AG04450 (cell line): ENCODE results near the gene PDE7B. TPM values are rescaled to one million over a fixed set of nuclear protein-coding genes. Genes with fewer than 3 reads are reported as not detected.

Experiments used
- CTCF ChIA-PET: fragments of 300-600, 350-600 bp; formaldehyde crosslinking; extraction: SDS; loops from one replicate; lab custom pipeline; 2022; ENCODE audit warnings: antibody characterized with exemption, inconsistent platforms; lab: Charles Lee
- POLR2A ChIA-PET: fragments of 350-600 bp; formaldehyde crosslinking; extraction: SDS; loops from one replicate; lab custom pipeline; 2021; ENCODE audit warnings: antibody characterized with exemption, inconsistent platforms; lab: Yijun Ruan, JAX
- DNase-seq: peaks from one replicate; pipeline ENCODE4 v3.0.0-alpha.2; 2011; ENCODE audit warnings: low read depth, low spot score
- H3K27ac ChIP-seq: one replicate; pipeline ENCODE4 v1.5.1; 2012; ENCODE audit warnings: low read depth, low read length, control low read depth
- H3K27me3 ChIP-seq: one replicate; pipeline ENCODE4 v1.6.0; 2012; ENCODE audit warnings: low read length; ENCODE audit not compliant: control insufficient read depth, insufficient read depth
- H3K4me3 ChIP-seq: 2 replicates; pipeline ENCODE4 v1.5.1; 2011; ENCODE audit warnings: mild to moderate bottlenecking, low read depth, low read length, control low read depth
- H3K9me3 ChIP-seq: 2 replicates; pipeline ENCODE4 v1.5.1; 2012; ENCODE audit warnings: low read length; ENCODE audit not compliant: control insufficient read depth, insufficient read depth
- polyA plus RNA-seq: library from polyadenylated mRNA; depleted of rRNA; stranded (reverse); fragments of >200 nt; gene quantifications from 2 replicates; pipeline ENCODE4 v1.2.3, GENCODE V29; 2011
- TF ChIP-seq, protein P1 (sequence below): IDR thresholded peaks from 2 replicates; pipeline ENCODE4 v1.5.1; 2011; ENCODE audit warnings: low read depth, low read length, control low read depth, inconsistent platforms

Gene PDE7B
- polyA plus RNA-seq, 1 experiment, result 17.4 TPM

DNA sequence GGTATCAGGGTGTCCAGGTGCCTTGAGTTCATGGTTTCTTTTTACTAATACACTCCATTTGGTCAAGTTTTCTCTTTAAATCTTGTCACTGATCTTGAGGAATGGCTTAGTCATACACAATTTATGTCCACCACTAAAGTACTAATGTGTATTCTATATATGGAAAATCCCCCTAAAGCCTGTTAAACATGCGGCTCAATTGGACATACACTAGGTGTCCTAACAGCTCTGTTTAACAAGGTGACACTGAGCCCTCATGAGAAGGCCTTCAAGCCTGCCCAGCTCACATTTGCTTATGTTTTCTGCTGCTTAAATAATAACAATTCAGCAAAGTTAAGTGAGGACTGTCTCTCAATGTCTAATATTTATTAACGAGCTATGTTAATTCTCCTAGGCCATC is 31.5 kb downstream of the PDE7B start:
- Histone ChIP-seq H3K4me3 (no peak overlapping the region), H3K9me3 (no peaks in the 10 kb centered on the region), H3K27ac (no peak overlapping the region), H3K27me3 (no peaks in the 10 kb centered on the region)
- TF ChIP-seq, protein P1, sequence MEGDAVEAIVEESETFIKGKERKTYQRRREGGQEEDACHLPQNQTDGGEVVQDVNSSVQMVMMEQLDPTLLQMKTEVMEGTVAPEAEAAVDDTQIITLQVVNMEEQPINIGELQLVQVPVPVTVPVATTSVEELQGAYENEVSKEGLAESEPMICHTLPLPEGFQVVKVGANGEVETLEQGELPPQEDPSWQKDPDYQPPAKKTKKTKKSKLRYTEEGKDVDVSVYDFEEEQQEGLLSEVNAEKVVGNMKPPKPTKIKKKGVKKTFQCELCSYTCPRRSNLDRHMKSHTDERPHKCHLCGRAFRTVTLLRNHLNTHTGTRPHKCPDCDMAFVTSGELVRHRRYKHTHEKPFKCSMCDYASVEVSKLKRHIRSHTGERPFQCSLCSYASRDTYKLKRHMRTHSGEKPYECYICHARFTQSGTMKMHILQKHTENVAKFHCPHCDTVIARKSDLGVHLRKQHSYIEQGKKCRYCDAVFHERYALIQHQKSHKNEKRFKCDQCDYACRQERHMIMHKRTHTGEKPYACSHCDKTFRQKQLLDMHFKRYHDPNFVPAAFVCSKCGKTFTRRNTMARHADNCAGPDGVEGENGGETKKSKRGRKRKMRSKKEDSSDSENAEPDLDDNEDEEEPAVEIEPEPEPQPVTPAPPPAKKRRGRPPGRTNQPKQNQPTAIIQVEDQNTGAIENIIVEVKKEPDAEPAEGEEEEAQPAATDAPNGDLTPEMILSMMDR, result no peak
- CTCF ChIA-PET, result interaction anchor here (1.1 to 1.7 kb wide), 4 partner anchors 9 to 348 kb away, joined by 3 to 7 read pairs (median 5); no protein-coding TSS in a partner anchor
- no peak for DNase-seq
- POLR2A ChIA-PET, result interaction anchor here (0.5 kb wide), 1 partner anchor 202 kb away, joined by 6 read pairs; no protein-coding TSS in a partner anchor

DNA sequence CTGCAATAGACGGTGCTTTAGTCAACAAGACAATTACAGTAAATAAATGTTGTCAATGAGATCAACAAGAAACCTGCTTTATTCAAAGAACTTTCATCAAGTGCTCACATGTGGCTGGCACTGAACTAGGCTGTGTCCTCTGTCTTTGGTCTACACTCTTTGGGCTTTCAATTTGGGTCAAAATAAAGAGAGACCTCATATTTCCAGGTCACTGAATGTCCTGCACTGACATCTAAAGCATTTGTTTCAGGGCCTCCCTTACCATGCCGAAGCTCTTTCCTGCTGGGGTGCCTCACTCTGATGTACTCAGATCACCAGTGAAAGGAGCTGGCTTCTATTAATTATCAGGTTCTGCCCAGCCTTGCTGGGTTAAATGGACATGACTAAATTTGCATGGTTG is 32.0 kb downstream of the PDE7B start:
- POLR2A ChIA-PET, result interaction anchor here (0.5 kb wide), 1 partner anchor 202 kb away, joined by 6 read pairs; no protein-coding TSS in a partner anchor
- Histone ChIP-seq H3K4me3 (no peak overlapping the region), H3K27ac (no peak overlapping the region), H3K27me3 (no peaks in the 10 kb centered on the region), H3K9me3 (no peaks in the 10 kb centered on the region)
- CTCF ChIA-PET, result interaction anchor here (0.6 to 1.7 kb wide), 5 partner anchors 8 to 348 kb away, joined by 3 to 7 read pairs (median 4); no protein-coding TSS in a partner anchor
- DNase-seq, result no peak
- TF ChIP-seq, protein P1, result no peak

DNA sequence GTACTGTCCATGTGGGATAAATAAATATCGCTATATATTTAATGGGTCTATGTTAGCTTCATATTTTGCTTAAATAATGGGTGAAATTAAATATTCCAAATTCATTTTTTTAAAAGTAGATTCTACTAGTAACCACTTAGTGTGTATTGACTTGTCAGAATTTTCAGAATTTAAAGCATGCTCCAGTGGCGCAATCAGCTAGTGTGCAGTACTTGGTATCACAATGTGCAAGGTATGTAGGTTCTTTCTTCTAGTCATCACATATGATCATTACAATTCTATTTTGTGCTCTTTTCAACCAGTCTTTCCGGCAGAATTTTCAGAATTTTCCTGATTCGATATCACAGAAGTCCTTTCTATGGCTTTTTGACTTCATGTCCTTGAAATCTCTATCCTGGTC is 32.6 kb downstream of the PDE7B start:
- ChIA-PET CTCF (interaction anchor here (0.6 to 1.7 kb wide), 3 partner anchors 342 to 349 kb away, joined by 3 to 7 read pairs (median 6); no protein-coding TSS in a partner anchor), POLR2A (no interaction called here)
- Histone ChIP-seq H3K9me3 (no peaks in the 10 kb centered on the region), H3K4me3 (no peak overlapping the region), H3K27ac (no peak overlapping the region), H3K27me3 (no peaks in the 10 kb centered on the region)
- DNase-seq, result no peak
- TF ChIP-seq, protein P1, result no peak

DNA sequence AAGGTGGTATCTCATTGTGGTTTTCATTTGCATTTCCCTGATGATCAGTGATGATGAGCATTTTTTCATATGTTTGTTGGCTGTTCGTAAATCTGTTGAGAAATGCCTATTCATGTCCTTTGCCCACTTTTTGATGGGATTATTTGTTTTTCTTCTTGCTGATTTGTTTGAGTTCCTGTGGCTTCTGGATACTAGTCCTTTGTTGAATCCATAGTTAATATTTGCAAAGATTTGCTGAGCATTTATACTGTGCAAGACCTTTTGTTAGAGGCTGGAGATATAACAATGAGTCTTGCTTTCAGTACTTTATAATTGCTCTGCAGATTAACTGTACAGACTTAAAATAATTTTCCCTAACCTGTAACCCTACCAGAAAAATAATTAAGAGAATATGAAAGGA is 35.6 kb downstream of the PDE7B start:
- CTCF ChIA-PET, result no interaction called here
- no peaks in the 10 kb centered on the region for H3K9me3 ChIP-seq
- H3K27me3 ChIP-seq, result no peaks in the 10 kb centered on the region

DNA sequence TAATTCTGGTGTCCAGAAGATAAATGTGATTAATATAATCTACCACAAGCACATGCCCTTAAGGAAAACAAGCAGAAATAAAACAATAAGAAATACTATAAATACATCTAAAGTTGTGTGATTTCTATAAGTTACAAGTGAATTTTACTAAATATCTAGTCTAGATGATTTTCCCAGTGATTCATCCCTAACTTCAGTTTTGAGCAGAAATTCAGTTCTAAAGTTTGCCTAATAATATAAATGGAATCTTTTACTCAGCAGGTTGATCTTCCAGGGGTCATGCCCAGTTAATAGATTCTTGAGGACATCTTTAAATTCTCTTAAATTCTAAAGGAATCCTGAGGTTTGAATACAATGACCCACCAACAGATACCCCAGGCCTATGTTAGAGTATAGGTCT is 37.3 kb downstream of the PDE7B start:
- CTCF ChIA-PET, result no interaction called here

More for the DNA sequence above, 35.6 kb downstream of the PDE7B start:
- no peak overlapping the region for H3K4me3 ChIP-seq
- H3K27ac ChIP-seq, result no peak overlapping the region
- POLR2A ChIA-PET, result no interaction called here
- no peak for DNase-seq
- TF ChIP-seq, protein P1, result no peak

More for the DNA sequence above, 37.3 kb downstream of the PDE7B start:
- DNase-seq, result no peak
- TF ChIP-seq, protein P1, result no peak
- no peaks in the 10 kb centered on the region for H3K27me3 ChIP-seq
- no peak overlapping the region for H3K4me3 ChIP-seq
- no peaks in the 10 kb centered on the region for H3K9me3 ChIP-seq
- no peak overlapping the region for H3K27ac ChIP-seq
- POLR2A ChIA-PET, result no interaction called here
